Cardiac muscle cell (in vitro differentiated cells and primary cell): Measurements from ENCODE around the gene WDR53. TPM values are rescaled to one million over a fixed set of nuclear protein-coding genes. Genes with fewer than 3 reads are reported as not detected.
A peak's percentile ranks its signal among the peaks of the same experiment; 100 is the strongest.

Experiments
- DNase-seq, 2 donors: peaks; one replicate each; pipeline versions ENCODE4 v3.0.0 to v3.0.0-alpha.2; 2010 to 2017; ENCODE audit warnings: low read depth in 1 of 2, low spot score in 1 of 2
- H3K27ac ChIP-seq: fragments of 200-600 bp; sonication (generic); 2 replicates; pipeline ENCODE4 v1.5.1; 2016
- H3K27me3 ChIP-seq: fragments of 200-600 bp; sonication (generic); 2 replicates; pipeline ENCODE4 v1.6.0; 2016; ENCODE audit warnings: control low read depth
- H3K36me3 ChIP-seq: fragments of 200-600 bp; sonication (generic); 2 replicates; pipeline ENCODE4 v1.5.1; 2016; ENCODE audit warnings: control low read depth
- H3K4me1 ChIP-seq: fragments of 200-600 bp; sonication (generic); 2 replicates; pipeline ENCODE4 v1.8.1; 2017; ENCODE audit warnings: low read depth, mild to moderate bottlenecking, mixed run types
- H3K4me3 ChIP-seq: fragments of 200-600 bp; sonication (generic); 2 replicates; pipeline ENCODE4 v1.5.1; 2016; ENCODE audit warnings: mild to moderate bottlenecking
- H3K9me3 ChIP-seq: fragments of 200-600 bp; sonication (generic); 2 replicates; pipeline ENCODE4 v1.5.1; 2017; ENCODE audit warnings: low read depth, mild to moderate bottlenecking, control low read depth
- polyA plus RNA-seq: library from polyadenylated mRNA; unstranded; fragments of >200 nt; fragmentation: Nextera tagmentation; extraction: Ambion mirVana; gene quantifications from 2 replicates; pipeline ENCODE4 v1.2.1, GENCODE V29; 2016
- total RNA-seq: library from RNA; depleted of rRNA; stranded (reverse); fragments of >200 nt; gene quantifications from 2 replicates; pipeline ENCODE4 v1.2.3, GENCODE V29; 2016
- TF ChIP-seq, protein P1 (sequence below): IDR thresholded peaks from 2 replicates; pipeline ENCODE4 v1.5.1; 2012; ENCODE audit warnings: low read depth, mild to moderate bottlenecking, low read length

WDR53 gene
- total and polyA plus RNA-seq, 2 experiments from 2014 or later = 8.9 to 9.5 TPM

DNA sequence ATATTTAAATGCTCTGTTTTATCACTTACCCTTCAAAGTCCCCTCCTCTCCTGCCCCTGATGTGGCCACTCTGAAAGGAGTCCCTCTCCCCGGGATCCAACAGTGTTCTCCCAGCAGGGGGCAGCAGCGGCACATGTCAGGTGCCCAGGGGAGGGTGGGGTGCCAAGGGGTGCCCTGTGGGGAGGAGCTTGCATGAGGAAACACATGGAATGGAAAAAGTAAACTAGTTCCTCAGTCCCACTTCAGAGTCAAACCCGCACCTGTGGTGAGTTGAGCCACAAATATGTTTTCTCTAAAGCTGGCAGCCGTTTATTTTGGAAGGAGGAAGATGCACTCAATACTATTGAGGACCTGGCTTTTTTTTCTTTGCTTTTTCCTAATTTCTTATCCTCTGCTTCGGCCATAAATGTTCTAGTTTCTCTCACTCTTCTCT lies 41.0 kb upstream of the WDR53 start:
- no peak overlapping the region for H3K27ac ChIP-seq
- H3K4me1 ChIP-seq = peaks cover 3% of the 10 kb centered on the region
- DNase-seq = peak; percentile 87 to 92
- H3K27me3 ChIP-seq = peaks cover 2% of the 10 kb centered on the region
- no peaks in the 10 kb centered on the region for H3K36me3 ChIP-seq
- no peaks in the 10 kb centered on the region for H3K9me3 ChIP-seq
- no peak overlapping the region for H3K4me3 ChIP-seq
- TF ChIP-seq, protein P1, sequence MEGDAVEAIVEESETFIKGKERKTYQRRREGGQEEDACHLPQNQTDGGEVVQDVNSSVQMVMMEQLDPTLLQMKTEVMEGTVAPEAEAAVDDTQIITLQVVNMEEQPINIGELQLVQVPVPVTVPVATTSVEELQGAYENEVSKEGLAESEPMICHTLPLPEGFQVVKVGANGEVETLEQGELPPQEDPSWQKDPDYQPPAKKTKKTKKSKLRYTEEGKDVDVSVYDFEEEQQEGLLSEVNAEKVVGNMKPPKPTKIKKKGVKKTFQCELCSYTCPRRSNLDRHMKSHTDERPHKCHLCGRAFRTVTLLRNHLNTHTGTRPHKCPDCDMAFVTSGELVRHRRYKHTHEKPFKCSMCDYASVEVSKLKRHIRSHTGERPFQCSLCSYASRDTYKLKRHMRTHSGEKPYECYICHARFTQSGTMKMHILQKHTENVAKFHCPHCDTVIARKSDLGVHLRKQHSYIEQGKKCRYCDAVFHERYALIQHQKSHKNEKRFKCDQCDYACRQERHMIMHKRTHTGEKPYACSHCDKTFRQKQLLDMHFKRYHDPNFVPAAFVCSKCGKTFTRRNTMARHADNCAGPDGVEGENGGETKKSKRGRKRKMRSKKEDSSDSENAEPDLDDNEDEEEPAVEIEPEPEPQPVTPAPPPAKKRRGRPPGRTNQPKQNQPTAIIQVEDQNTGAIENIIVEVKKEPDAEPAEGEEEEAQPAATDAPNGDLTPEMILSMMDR = peak; percentile 80

DNA sequence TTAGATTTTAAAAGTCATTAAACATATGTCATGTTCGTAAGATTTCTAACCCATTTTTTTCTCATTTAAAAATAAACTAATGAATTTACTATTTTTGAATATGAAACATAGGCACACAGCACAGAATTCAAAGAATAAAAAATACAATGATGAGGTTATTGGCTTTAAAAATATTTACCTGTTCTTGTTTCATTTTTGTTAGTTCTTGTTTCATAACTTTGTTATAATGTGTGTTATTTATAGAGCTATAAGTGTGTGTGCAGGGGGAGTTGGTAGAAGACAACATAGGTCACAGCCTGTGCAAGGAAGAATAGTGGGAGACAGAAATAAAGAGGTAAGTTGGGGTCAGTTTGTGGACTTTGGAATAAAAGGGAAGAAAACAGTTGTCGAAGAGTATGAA lies 40.3 kb upstream of the WDR53 start:
- Histone ChIP-seq H3K36me3 (no peaks in the 10 kb centered on the region), H3K4me3 (no peak overlapping the region), H3K4me1 (peaks cover 3% of the 10 kb centered on the region), H3K9me3 (no peaks in the 10 kb centered on the region), H3K27me3 (peaks cover 2% of the 10 kb centered on the region), H3K27ac (no peak overlapping the region)
- TF ChIP-seq, protein P1 = no peak
- DNase-seq = no peak

DNA sequence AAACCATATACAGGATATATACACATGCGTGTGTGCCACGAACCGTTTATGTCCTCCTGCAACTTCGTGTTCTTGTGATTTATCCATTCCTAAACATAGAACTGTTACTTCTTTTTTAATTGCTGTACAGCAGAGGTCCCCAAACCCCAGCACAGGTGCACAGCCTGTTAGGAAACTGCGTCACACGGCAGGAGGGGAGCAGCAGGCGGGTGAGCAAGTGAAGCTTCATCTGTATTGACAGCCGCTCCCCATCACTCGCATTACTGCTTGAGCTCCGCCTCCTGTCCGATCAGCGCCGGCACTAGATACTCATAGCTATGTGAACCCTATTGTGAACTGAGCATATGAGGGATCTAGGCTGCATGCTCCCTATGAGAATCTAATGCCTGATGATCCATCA lies 36.2 kb upstream of the WDR53 start:
- TF ChIP-seq, protein P1 = no peak
- Histone ChIP-seq H3K4me3 (no peak overlapping the region), H3K27me3 (peaks cover 2% of the 10 kb centered on the region), H3K4me1 (no peaks in the 10 kb centered on the region), H3K36me3 (no peaks in the 10 kb centered on the region), H3K9me3 (no peaks in the 10 kb centered on the region), H3K27ac (no peak overlapping the region)
- DNase-seq = no peak

DNA sequence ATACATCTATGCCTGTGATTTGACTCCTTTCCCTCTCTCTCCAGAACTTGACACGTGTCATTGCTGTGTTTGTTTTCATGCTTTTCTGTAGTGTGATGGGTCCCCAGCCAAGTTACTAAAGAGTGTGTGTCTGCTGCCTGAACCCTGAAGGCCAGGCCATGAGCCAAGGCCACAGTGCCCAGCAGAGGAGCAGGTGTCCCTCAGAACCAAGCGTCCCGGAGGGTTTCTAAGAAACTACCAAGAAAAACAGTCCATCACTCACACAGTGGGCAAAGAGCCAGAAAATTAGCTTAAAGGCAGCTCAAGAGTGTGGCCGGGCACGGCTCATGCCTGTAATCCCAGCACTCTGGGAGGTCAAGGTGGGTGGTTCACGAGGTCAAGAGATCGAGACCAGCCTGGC lies 35.3 kb upstream of the WDR53 start:
- DNase-seq = no peak
- H3K4me1 ChIP-seq = no peaks in the 10 kb centered on the region
- no peaks in the 10 kb centered on the region for H3K36me3 ChIP-seq
- no peak overlapping the region for H3K27ac ChIP-seq
- no peaks in the 10 kb centered on the region for H3K9me3 ChIP-seq
- H3K4me3 ChIP-seq = no peak overlapping the region
- peaks cover 2% of the 10 kb centered on the region for H3K27me3 ChIP-seq
- TF ChIP-seq, protein P1 = no peak

DNA sequence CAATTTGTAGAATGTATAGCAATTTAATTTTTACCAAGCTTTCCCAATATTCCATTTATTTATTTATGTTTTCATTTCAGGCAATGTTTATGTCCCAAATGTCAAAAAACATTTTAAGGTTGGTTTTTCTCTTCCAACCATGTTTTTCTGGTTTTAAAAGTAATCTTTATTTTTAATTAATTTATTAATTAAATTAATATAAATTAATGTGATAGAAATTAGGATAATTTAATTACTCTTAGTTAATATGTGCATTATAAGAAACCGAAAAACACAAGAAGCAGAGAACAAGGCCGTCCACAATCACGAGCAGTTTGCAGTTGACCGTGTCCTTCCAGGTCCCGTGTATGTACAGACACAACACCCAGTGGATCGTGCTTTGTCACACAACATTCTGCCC lies 34.3 kb upstream of the WDR53 start:
- TF ChIP-seq, protein P1 = no peak
- no peak for DNase-seq

DNA sequence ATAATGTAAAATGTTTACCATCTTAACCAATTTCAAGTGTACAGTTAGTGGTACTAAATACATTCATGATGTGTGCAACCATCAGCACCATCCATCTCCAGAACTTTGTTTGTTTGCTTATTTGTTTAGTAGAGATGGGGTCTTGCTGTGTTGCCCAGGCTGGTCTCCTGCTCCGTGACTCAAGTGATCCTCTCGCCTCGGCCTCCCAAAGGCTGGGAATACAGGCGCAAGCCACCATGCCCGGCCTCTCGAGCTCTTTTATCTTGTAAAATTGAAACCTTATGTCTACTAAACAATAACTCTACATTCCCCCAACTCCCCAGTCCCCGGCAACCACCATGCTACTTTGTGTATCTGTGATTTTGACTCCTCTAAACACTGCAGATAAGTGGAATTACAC lies 32.0 kb upstream of the WDR53 start:
- no peak for DNase-seq

More for the DNA sequence above, 34.3 kb upstream of the WDR53 start:
- Histone ChIP-seq H3K27ac (no peak overlapping the region), H3K4me3 (no peak overlapping the region), H3K27me3 (peaks cover 2% of the 10 kb centered on the region), H3K36me3 (no peaks in the 10 kb centered on the region), H3K9me3 (no peaks in the 10 kb centered on the region), H3K4me1 (no peaks in the 10 kb centered on the region)

More for the DNA sequence above, 32.0 kb upstream of the WDR53 start:
- Histone ChIP-seq H3K4me3 (no peak overlapping the region), H3K27ac (no peak overlapping the region), H3K27me3 (peaks cover 2% of the 10 kb centered on the region), H3K36me3 (no peaks in the 10 kb centered on the region), H3K9me3 (no peaks in the 10 kb centered on the region), H3K4me1 (peaks cover 7% of the 10 kb centered on the region)
- TF ChIP-seq, protein P1 = no peak
